NCI-H2227 treated with DMSO at 0.1 percent for 48 hours (cell line): Measurements from ENCODE around the gene ZFP36L2.

Source experiments
- DNase-seq: peaks from one replicate; lab custom pipeline; 2025; lab: John Stamatoyannopoulos, UW

ZFP36L2 gene, protein sequence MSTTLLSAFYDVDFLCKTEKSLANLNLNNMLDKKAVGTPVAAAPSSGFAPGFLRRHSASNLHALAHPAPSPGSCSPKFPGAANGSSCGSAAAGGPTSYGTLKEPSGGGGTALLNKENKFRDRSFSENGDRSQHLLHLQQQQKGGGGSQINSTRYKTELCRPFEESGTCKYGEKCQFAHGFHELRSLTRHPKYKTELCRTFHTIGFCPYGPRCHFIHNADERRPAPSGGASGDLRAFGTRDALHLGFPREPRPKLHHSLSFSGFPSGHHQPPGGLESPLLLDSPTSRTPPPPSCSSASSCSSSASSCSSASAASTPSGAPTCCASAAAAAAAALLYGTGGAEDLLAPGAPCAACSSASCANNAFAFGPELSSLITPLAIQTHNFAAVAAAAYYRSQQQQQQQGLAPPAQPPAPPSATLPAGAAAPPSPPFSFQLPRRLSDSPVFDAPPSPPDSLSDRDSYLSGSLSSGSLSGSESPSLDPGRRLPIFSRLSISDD

DNA sequence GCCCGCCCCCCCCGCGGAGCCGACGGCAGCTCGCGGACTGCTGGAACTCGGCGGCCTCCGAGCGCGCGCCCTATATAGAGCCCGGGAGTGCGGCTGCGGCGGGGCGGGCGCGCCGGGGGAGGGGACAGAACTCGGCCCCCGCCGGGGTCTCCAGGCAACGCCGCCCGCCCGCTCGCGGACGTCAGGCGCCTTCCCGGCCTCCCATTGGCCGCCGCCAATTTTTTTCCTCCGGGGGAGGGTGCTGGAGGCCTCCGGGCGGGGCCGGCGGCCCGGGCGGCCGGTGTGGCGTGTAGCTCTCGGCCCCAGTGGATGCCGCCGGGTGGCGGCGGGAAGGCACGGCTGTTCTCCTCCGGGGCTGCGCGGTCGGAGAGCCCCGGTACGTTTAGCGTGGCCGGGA lies at the start of gene ZFP36L2:
TSS of gene ZFP36L2 (minus strand) at position 49 of the 397 bp plus-strand sequence. CDS start 291 bp downstream, outside the sequence.
- DNase-seq, result peak; percentile 91

DNA sequence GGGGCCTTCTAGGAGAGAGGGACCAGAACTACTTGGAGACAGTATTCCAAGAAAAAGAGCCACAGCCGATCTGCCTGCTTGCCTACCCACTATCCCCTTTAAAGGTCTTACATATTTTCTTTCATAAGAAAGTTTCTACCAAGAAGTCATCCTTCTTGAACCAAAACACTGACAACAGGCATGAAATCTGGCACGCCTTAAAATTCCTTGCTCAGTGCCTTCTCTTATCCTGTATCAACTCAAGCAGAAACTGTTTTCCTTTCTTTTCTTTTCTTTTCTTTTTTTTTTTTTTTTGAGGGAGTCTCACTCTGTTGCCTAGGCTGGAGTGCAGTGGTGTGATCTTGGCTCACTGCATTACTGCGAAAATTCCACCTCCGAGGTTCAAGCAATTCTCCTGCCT lies 48.3 kb upstream of the ZFP36L2 start:
- DNase-seq, result no peak

- no peak for DNase-seq
Measured at GRCh38 chr2:43274055-43274454, 47.6 kb upstream of the ZFP36L2 start.

GRCh38 chr2:43273529-43273928 lies 47.1 kb upstream of the ZFP36L2 start:
- no peak for DNase-seq

- DNase-seq, result no peak
Measured at GRCh38 chr2:43270930-43271615, 44.7 kb upstream of the ZFP36L2 start.

DNA sequence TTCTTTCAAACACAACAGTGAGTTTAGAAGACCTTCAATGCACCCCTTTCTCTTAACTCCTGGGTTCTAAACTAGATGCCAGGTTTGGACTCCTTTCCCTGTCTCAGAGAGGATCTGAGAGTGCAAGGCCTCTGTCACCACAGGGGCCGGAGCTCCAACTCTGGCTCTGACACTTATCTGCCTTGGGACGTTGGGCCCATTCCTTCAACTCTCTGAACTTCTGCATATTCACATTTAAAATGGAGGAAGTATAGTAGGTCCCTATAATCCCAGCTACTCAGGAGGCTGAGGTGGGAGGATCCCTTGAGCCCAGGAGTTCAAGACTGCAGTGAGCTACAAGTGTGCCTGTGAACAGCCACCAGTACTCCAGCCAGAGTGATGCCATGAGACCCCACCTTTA lies 44.1 kb upstream of the ZFP36L2 start:
- DNase-seq, result no peak

GRCh38 chr2:43269706-43270105 lies 43.3 kb upstream of the ZFP36L2 start:
- no peak for DNase-seq

DNA sequence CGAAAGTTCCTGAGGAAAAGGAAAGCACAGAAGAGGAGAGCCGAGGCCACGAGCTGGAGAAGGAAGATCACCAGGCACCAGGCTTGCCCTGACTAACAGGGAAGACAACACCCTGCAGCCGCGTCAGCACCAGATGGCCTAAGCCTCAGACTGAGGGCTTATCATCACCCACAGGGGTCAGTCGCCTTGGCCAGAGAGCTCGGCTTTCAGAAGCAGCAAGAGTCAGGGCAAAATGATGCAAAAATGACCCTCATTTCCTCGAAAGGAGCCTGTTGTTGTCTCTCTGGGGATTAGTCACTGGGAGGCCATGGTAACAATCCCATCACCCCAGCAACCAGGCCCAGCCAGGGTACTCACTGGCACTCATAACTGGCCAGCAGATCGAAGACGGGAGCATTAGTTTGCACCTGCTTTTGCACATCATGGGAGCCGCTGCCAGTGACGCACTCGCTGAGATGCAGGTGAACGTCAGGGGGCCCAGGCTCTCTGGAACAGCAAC lies 42.7 kb upstream of the ZFP36L2 start:
- no peak for DNase-seq

- no peak for DNase-seq
Measured at GRCh38 chr2:43268066-43268953, 41.9 kb upstream of the ZFP36L2 start.

DNA sequence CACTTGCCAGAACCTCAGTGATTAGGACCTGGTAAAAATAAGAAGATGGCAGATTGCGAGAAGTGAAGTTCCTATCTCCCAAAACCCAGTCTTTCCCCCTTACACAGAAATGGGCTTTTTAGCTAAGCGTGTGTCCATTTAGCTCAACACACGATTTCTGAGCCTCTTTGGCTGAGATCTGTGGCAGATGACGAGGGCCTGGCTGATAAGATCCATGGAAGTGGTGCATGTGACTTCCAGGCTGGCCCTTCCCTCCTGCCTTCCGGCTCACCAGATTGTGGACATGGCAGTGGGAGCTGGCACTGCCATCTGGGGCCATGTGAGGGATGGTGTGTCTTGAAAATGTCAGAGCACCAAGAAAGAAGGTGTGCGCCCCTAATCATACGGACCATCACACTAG lies 41.0 kb upstream of the ZFP36L2 start:
- no peak for DNase-seq

GRCh38 chr2:43266711-43267111 lies 40.3 kb upstream of the ZFP36L2 start:
- no peak for DNase-seq

- no peak for DNase-seq
Measured at GRCh38 chr2:43265421-43265820, 39.0 kb upstream of the ZFP36L2 start.

- DNase-seq, result no peak
Measured at GRCh38 chr2:43265001-43265400, 38.6 kb upstream of the ZFP36L2 start.

GRCh38 chr2:43262951-43263350 lies 36.5 kb upstream of the ZFP36L2 start:
- DNase-seq, result no peak

DNA sequence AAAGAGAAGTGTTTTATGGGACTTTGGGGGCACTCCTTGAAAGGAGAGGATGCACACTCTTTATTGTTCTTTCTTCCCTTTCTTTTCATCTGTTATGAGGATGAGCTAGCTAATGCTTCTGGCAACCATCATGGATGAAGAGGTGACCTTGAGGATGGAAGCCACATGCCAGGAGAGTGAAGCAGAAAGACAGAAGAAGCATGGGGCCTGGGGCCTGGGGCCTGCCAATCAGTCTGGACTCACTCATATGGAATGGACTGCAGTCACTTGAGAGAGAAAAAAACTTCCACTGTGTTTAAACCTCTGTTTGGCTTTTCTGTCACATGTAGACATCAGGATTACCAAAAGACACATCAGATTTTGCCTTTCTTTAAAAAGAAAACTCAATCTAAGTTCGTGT lies 35.8 kb upstream of the ZFP36L2 start:
- no peak for DNase-seq

DNA sequence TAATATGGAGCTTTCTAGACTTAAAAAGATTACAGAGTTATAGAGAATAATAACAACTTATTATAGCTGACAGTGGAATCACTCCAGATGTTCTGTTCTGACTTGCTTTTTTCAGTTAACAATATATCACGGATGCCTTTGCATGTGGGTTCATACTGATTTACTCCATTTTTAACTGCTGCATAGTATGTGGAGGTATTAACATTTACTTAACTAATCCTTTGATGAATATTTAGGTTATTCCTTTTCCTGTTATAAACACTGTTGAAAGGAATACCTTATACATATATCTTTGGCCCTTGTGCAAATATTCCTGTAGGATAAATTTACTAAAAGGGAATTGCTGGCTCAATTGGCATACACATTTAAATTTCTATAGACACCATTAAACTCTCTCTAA lies 33.1 kb upstream of the ZFP36L2 start:
- no peak for DNase-seq

DNA sequence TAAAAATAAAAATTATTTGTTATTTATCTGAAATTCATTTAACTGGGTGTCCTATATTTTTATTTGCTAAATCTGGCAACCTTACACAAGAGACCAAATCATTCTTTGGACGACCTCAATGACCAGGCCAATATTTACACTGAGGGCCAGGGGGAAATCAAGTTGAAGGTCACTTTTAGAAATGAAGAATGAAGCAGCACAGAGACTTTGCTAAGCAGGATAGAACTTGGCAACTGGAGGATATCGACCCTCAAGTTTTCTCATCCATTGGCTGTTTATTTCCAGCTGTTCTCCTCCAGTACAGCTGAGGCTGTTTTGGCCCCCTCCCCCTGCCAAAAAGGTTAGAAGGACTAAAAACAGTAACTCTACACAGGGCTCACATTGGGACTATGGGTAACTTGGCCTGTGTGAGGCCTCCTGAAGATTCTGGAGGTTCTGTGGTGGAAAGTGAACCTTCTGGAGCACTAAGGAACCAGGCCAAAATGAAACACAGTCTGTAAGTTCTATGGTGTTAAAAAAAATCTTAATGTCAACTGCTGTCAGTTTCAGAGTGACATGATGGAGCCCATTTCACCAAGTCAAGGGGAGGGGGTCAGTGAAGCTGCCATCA lies 32.2 kb upstream of the ZFP36L2 start:
- DNase-seq, result no peak

DNA sequence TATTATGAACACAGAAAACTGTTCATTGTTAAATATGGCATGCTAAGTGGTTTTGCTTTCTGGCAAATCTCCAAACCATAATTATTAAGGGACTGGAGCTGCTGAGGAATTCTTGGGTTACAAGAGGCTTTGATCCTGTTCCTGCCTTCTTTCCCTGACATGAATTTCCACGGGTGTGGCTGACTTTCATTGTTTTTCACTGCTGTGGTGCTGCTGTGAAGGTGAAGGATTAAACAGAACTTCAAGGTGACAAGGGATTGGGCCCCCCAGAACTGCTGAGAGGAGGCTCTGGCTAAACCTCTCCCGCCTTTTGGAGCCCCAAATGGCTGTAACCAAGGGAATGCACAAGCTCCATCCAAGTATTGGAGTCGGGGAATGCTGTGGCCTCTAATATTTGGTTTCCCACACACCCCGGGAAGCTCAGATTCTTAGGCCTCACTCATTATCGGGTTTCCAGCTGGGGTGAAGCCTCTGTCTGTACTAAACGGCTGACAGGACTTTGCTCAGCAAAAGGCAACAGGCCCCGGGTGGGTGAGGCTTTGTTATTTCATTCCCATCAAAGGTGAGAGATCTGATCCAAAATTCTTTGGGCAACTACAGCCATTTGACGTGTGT lies 29.0 kb upstream of the ZFP36L2 start:
- peak; percentile 73 for DNase-seq

- DNase-seq, result no peak
Measured at GRCh38 chr2:43254331-43254730, 27.9 kb upstream of the ZFP36L2 start.

DNA sequence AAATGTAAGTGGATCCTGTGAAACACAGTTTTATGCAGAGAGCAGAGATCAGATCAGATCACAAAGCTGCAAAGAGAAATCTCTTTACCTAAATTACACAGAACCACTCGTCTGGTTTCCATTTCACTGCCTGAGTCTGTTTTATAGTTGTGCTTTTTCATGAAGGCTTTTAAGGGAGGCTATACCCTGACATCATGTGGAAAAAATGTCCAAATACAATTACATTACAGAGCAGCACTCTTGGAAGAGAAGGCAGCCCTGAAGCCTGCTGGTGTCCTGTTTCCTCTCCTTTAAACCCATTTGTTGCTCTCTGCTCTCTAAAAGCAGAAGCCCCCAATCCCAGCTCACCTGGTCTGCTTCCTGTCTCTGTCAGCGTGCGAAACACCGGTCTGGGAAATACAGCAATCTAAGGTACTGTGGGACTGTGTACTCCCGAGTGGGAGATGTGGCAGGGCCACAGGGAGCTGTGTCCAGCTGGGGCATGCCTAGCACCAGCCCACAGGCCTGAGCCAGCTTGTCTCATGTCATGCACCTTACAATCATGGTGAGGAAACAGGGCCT lies 24.8 kb upstream of the ZFP36L2 start:
- DNase-seq, result peak; percentile 6

DNA sequence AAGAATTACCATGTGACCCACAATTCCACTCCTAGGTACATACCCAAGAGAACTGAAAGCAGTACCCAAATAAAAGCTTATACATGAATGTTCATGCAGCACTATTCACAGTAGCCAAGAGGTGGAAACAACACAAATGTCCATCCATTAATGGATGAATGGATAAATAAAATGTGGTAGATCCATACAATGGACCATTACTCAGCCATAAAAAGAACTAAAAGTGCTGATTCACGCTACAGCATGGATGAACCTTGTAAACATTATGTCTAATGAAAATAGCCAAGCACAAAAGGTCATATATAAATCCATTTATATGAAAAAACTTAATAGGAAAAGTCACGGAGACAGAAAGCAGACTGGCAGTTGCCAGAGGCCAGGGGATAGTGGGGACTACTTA lies 23.6 kb upstream of the ZFP36L2 start:
- no peak for DNase-seq
